MM.1S (cell line): ENCODE results near the gene TBC1D5.

Experiments
- EZH2 ChIP-seq: fragments of 300-600 bp; sonication (generic); optimal IDR thresholded peaks from 2 replicates; pipeline ENCODE3; 2017; ENCODE audit warnings: low read depth, mild to moderate bottlenecking, antibody characterized with exemption, low read length, mixed read lengths
- TF ChIP-seq, protein P1 (sequence below): fragments of 300-600 bp; sonication (generic); IDR thresholded peaks from 2 replicates; pipeline ENCODE4 v1.5.1; 2016; ENCODE audit warnings: antibody characterized with exemption, low read length, mixed read lengths

GRCh38 chr3:17260257-17260656 is 482.2 kb downstream of the TBC1D5 start:
- TF ChIP-seq, protein P1, sequence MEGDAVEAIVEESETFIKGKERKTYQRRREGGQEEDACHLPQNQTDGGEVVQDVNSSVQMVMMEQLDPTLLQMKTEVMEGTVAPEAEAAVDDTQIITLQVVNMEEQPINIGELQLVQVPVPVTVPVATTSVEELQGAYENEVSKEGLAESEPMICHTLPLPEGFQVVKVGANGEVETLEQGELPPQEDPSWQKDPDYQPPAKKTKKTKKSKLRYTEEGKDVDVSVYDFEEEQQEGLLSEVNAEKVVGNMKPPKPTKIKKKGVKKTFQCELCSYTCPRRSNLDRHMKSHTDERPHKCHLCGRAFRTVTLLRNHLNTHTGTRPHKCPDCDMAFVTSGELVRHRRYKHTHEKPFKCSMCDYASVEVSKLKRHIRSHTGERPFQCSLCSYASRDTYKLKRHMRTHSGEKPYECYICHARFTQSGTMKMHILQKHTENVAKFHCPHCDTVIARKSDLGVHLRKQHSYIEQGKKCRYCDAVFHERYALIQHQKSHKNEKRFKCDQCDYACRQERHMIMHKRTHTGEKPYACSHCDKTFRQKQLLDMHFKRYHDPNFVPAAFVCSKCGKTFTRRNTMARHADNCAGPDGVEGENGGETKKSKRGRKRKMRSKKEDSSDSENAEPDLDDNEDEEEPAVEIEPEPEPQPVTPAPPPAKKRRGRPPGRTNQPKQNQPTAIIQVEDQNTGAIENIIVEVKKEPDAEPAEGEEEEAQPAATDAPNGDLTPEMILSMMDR: no peak
- no peak for TF ChIP-seq EZH2
